HG03520 (cell line): ENCODE data around the gene CRNKL1.

ENCODE experiments used
- ATAC-seq: cut with Tn5 transposase; IDR thresholded peaks from one replicate; pipeline ENCODE4 v1.9.1; 2021; ENCODE audit warnings: mild to moderate bottlenecking, moderate library complexity; ENCODE audit not compliant: unreplicated experiment

CRNKL1 gene

GRCh38 chr20:20063941-20064702 is 11.9 kb upstream of the CRNKL1 start:
- no peak for ATAC-seq

DNA sequence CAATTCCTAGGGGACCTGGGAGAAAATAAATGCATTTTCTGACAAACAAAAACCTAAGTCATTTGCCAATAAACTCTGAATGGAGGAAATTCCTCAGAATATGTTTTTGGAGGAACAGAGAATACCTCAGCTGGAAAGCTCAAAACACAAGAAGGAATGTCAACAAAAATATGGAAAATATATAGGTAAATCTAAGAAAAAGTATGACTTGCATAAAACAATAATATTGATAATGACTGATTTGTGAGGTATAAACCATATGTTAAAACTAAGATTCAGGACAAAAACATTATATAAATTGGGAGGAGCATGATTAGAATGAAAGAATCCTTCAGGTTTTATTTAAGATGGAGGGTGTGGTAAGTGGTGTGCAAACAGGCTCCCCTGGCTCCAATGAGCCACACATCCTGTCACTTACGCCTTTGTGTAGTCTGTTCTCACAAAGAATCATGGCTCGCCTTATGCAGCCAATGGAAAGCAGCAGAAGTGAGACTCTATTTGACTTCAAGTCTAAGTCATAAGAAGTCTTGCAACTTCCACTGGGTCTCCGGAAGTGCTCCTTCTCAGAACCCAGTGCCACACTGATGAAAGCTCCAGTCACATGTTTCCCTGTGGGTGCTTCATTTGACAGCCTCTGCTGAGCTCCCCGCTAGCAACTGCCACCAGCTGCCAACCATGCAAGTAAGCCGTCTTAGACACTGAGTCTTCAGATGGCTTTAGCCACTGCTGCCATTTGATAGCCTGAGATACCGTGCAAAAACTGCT is 8.2 kb upstream of the CRNKL1 start:
- ATAC-seq, result peak; percentile 50

GRCh38 chr20:20051767-20052073 is 546 bp downstream of the CRNKL1 start:
- ATAC-seq, result no peak

GRCh38 chr20:20039752-20040387 is 12.4 kb downstream of the CRNKL1 start:
- ATAC-seq, result no peak

DNA sequence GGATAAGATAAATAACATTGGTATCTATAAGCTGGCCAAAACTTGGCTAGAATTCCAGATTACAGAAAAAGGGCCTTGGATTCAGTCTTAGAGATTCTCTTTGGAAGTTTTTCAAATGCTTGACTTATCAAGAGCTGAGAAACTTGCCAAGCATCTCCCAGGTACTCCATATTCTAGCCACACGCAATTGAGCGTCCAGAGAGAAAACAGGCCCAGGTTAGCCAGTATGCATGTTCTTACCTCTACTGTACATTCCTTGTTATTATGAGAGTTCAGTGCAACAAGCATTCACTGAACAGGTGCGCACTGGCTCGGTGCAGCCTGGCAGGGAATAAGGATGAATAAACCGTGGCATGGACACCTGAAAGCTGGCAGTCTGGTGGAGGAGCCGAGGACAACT is 13.7 kb downstream of the CRNKL1 start:
- ATAC-seq, result no peak

- no peak for ATAC-seq
Observed at GRCh38 chr20:20037960-20038359, 14.3 kb downstream of the CRNKL1 start.

- no peak for ATAC-seq
Observed at GRCh38 chr20:20036756-20037155, 15.5 kb downstream of the CRNKL1 start.

DNA sequence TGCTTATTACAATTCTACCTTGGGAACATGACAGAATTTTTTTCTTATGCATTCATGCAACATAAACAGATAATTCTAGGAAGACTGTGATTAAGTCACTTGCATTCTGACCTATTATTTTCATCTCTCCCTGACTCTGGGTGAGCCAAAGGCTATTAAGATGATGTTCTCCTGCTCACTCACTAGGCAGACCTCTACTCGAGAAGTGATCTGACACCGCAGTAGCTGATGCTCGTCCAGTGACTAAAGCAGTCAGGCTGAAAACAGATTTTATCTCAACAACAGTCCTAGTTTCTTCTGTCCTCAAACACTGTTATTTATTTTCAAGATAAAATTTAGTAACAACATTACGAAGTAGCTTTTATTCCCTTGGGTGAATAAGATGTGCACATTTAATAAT is 17.8 kb downstream of the CRNKL1 start:
- ATAC-seq, result no peak

DNA sequence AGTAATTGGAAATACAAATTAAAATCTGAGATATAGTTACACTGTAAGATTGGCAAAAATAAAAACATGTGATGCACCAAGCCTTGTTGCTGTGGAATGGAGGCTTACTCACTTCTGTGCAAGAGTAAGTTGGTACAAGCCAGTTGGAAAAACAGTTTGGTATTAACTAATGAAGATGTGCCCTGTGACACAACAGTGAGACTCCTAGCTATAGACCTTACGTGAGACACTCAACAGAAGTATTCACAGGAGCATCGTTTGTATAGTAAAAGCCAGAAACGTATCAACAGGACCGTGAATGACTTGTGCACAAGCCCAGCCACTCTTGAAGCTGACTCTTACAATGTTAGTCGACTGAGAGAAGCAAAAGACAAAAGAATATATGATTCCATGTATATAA is 20.5 kb downstream of the CRNKL1 start:
- no peak for ATAC-seq

DNA sequence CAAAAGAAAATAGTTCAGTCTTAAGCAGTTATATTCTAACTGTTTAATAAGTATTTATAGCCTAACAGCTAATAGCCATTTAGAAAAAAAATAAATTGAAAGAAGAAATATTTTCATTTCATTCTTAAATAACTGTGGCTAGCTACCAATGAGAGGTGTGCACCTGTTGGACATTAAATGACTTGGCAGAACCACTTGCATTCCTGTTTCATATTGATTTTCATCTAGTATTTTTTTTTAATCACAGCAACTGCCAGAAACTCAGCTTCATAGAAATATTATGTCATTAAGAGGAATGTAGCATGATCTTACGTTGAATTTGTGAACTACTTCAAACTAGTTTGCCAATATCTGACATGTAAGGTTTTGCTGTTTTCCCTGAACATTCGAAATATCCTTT is 25.0 kb downstream of the CRNKL1 start:
- no peak for ATAC-seq

DNA sequence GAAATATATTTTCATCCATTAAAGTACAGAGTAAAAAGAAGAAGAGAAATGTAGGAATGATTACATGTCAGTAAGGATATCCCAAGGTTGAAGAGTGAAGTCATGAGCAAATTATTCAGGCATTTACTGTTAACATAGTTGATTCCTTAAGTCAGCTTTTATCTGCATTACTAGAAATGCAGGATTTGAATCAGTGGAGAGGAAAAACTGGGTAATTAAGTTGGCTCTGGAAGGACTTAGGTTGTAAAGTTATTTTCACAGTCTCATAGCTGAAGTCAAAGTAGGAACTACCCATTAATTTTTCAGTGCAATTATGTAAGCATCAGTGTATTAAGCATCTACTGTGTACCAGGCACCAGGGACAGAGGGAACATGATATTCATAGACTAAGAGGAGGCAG is 27.3 kb downstream of the CRNKL1 start:
- ATAC-seq, result no peak

DNA sequence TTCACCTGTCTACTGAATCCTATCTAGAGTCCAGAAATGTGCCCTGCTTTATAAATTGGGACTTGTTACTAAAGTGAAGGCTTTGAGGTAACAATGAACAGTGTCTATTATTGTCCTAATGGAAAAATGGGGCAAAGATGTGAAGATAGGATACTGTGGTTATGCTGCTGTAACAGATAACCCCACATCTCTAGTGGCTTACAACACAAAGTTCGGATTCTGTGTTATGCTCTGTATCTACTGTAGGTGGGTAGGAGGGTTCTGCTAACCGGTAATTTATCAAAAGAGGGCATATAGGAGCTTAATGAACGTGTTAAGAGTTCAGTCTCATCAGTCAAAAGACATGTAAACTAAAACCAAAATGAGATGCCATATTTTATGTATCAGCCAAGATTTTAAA is 28.9 kb downstream of the CRNKL1 start:
- no peak for ATAC-seq

GRCh38 chr20:20022498-20022897 is 29.8 kb downstream of the CRNKL1 start:
- ATAC-seq, result peak; percentile 72

DNA sequence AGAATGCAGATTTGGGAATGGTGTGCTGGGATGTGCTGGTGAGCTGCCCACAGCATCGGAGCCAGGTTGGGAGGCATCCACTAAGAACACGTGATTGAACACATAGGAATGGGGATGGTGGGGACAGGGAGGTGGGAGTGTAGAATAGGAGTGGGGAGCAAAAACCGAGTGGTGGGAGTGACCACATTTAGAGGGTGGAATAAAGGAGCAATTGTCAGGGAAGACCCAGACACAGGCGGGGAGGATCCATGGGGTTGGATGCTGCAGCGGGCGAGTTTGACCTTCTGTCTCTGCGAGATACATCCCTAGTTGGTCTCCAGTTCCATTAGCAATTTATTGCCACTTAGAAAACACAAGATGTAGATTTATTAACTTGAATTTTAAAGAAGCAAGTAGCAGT is 30.4 kb downstream of the CRNKL1 start:
- ATAC-seq, result no peak

DNA sequence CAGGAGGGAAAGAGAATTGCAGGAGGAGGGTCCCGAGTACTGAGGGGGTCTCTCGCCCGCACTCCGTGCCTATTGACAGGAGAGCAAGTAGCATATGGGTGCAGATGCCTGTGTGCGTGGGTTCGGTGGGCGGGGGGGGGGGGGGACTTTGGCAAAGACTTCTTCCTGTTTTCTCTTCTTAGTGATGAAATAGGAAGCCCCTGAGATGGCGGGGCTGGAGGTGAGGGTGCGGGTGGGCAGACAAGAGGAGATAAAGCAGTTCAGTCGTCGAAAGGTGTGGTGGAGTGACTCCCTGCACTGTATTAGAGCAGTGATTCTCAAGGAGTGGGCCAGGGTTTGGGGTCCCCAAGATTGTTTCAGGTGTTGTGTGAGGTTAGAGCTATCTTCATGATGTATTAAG is 31.4 kb downstream of the CRNKL1 start:
- no peak for ATAC-seq

DNA sequence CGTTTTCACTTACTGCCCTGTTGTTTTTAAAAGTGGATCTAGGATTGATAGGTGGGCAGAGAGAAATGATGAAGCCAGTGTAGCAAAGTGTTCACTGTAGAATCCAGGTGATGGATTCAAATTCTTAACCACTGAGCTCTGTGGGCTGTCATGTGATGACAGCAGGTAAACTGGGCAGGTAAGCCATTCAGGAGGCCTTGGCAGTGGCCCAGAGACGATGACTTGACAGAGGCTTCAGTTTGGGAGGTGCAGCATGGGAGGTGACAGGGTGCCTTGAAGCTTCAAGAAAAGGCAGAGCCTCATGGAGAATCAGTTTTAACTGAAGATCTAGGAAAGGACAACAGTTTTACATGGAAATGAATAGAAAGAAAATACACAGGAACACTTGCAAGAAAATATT is 33.1 kb downstream of the CRNKL1 start:
- ATAC-seq, result no peak

GRCh38 chr20:20018366-20018765 is 33.9 kb downstream of the CRNKL1 start:
- ATAC-seq, result no peak

GRCh38 chr20:20017844-20018185 is 34.5 kb downstream of the CRNKL1 start:
- peak; percentile 7 for ATAC-seq

DNA sequence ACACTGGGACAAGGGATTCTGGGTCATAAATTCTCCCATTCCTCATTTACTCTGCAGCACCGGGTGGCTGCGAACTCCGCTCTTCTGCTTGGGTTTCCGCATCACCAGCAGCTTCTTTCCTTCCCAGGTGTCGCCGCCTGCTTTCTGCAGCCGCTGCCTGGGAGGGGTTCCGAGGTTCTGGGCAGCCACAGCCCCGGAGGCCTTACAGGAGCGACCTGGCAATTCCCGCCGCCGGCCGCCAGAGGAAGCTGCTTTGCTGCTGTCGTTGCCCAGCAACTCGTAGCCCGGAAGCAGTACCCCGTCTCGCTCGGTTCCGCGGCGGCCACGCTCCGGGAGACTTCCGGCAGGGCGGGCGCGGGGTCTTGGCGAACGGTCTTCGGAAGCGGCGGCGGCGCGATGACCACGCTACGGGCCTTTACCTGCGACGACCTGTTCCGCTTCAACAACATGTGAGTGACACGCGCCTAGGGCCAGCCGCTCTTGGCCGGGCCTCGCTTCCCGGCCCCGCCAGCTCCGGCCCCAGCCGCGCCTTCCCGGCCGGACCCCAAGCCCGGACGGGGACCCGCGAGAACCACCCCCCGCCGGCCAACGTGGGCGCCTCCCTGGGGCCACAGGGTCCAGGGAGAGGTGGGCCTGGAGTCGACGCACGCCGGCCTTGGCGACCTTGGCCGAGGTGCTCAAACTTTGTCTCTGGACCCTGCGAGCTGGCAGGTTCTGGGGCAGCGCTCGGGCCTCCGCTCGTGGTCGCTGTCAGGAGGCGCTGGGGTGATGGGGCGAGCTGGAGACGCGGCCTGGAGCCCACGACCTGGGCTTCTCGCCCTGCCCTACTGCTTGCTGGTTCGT is 35.0 kb downstream of the CRNKL1 start, which contains the start of gene NAA20:
TSS of gene NAA20 (plus strand) at position 362 of the 843 bp plus-strand sequence. CDS start at position 397, 35 bp downstream.
- peak; percentile 95 for ATAC-seq

DNA sequence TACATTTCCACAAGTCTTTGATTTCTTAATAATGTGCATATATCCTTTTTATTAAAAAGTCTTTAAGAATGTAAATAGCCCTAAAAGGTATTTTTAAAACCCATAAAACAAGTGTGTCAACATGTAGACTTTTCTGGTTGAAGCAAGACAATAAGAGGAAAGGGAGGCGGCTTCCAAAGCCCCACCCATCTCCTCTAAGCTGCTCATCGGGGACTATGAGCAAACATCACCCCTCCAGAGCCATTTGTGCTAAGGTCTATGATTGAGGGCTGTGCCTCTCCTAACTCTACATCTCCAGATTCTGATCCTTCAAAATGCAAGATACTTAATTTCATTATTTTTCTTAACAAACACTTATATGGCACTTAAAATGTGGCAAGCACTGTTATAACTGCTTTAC is 37.6 kb downstream of the CRNKL1 start:
- no peak for ATAC-seq

GRCh38 chr20:20012541-20012940 is 39.7 kb downstream of the CRNKL1 start:
- no peak for ATAC-seq
